SK-N-SH treated with all-trans-retinoic acid at 6 μM for 48 hours (cell line): ENCODE measurements around the gene TUBGCP4.

Experiments used
- CREB5 ChIP-seq: fragments of 250-450 bp; sonication (Bioruptor Pico); IDR thresholded peaks from 2 replicates; pipeline ENCODE4 v1.5.1; 2020; ENCODE audit warnings: low read depth, mild to moderate bottlenecking, moderate library complexity
- PATZ1 ChIP-seq: fragments of 250-450 bp; sonication (Bioruptor Pico); IDR thresholded peaks from 2 replicates; pipeline ENCODE4 v1.8.0; 2020; ENCODE audit warnings: mild to moderate bottlenecking, moderate library complexity, borderline replicate concordance
- POU6F1 ChIP-seq: fragments of 250-450 bp; sonication (Bioruptor Pico); IDR thresholded peaks from 2 replicates; pipeline ENCODE4 v1.8.0; 2021; ENCODE audit warnings: low read depth, mild to moderate bottlenecking, moderate library complexity, borderline replicate concordance
- ZNF70 ChIP-seq: fragments of 450-650 bp; formaldehyde crosslinking; IDR thresholded peaks from 2 replicates; pipeline ENCODE4 v1.5.0; 2020; ENCODE audit warnings: mild to moderate bottlenecking, moderate library complexity

GRCh38 chr15:43441316-43441715 is 70.4 kb downstream of the TUBGCP4 start:
- TF ChIP-seq POU6F1 (CRISPR knock-in tag), result no peak
- no peak for TF ChIP-seq CREB5 (CRISPR knock-in tag)
- no peak for TF ChIP-seq PATZ1 (CRISPR knock-in tag)
- TF ChIP-seq ZNF70 (CRISPR knock-in tag), result no peak
